Measurements from ENCODE around the gene CHST11.

Gene CHST11

GRCh38 chr12:104507672-104508071 is 50.9 kb downstream of the CHST11 start:
- ChIA-PET POLR2A (no interaction called here), CTCF (no interaction called here)
- no peak for TF ChIP-seq ZNF274 (IDR thresholded peaks at IDR 0.05; ENCODE audit: low read length)
- no peak for TF ChIP-seq ZNF274 (tag by site-specific recombination; IDR thresholded peaks at IDR 0.05; ENCODE audit: borderline replicate concordance)
- TF ChIP-seq ZNF514 (tag by site-specific recombination; IDR thresholded peaks at IDR 0.05), result no peak
- TF ChIP-seq BCL11A (tag by site-specific recombination; IDR thresholded peaks at IDR 0.05; ENCODE audit: low read depth), result no peak
- TF ChIP-seq, protein P1, sequence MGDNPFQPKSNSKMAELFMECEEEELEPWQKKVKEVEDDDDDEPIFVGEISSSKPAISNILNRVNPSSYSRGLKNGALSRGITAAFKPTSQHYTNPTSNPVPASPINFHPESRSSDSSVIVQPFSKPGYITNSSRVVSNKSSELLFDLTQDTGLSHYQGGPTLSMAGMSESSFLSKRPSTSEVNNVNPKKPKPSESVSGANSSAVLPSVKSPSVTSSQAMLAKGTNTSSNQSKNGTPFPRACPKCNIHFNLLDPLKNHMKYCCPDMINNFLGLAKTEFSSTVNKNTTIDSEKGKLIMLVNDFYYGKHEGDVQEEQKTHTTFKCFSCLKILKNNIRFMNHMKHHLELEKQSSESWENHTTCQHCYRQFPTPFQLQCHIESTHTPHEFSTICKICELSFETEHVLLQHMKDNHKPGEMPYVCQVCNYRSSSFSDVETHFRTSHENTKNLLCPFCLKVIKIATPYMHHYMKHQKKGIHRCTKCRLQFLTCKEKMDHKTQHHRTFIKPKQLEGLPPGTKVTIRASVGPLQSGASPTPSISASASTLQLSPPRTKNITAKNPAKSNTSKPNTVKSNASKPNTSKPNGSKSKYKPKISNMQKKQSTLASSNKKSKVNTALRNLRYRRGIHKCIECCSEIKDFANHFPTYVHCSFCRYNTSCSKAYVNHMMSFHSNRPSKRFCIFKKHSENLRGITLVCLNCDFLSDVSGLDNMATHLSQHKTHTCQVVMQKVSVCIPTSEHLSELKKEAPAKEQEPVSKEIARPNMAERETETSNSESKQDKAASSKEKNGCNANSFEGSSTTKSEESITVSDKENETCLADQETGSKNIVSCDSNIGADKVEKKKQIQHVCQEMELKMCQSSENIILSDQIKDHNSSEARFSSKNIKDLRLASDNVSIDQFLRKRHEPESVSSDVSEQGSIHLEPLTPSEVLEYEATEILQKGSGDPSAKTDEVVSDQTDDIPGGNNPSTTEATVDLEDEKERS (tag by site-specific recombination; IDR thresholded peaks at IDR 0.05), result no peak
- Histone ChIP-seq H3K4me1 (ENCODE audit: control insufficient read depth, insufficient read depth, low read length) (peaks cover 22% of the 10 kb centered on the region), H3K36me3 (ENCODE audit: control insufficient read depth in 2 of 2, insufficient read depth in 1 of 2, low read length in 2 of 2) (no peaks in the 10 kb centered on the region), H3K4me3 (ENCODE audit: low read depth, low read length) (no peak overlapping the region), H3K9me3 (ENCODE audit: control insufficient read depth, insufficient read depth, low read depth, low read length) (no peaks in the 10 kb centered on the region), H3K27ac (ENCODE audit: extremely low read depth, low read depth, low read length) (no peak overlapping the region)

GRCh38 chr12:104508752-104509446 is 52.2 kb downstream of the CHST11 start:
- ChIA-PET CTCF (interaction anchor here (0.7 kb wide), 1 partner anchor 96 kb away, joined by 3 read pairs; no protein-coding TSS in a partner anchor), POLR2A (no interaction called here)
- Histone ChIP-seq H3K27ac (ENCODE audit: extremely low read depth, low read depth, low read length) (no peak overlapping the region), H3K4me3 (ENCODE audit: low read depth, low read length) (no peak overlapping the region), H3K4me1 (ENCODE audit: control insufficient read depth, insufficient read depth, low read length) (peaks cover 22% of the 10 kb centered on the region), H3K9me3 (ENCODE audit: control insufficient read depth, insufficient read depth, low read depth, low read length) (no peaks in the 10 kb centered on the region), H3K36me3 (ENCODE audit: control insufficient read depth in 2 of 2, insufficient read depth in 1 of 2, low read length in 2 of 2) (no peaks in the 10 kb centered on the region)
- TF ChIP-seq ZNF37A (tag by site-specific recombination; IDR thresholded peaks at IDR 0.05) (no peak), ZNF645 (tag by site-specific recombination; IDR thresholded peaks at IDR 0.05) (no peak), ZNF837 (tag by site-specific recombination; IDR thresholded peaks at IDR 0.05) (no peak), ZNF521 (tag by site-specific recombination; IDR thresholded peaks at IDR 0.05) (no peak), TRIM28 (IDR thresholded peaks at IDR 0.05; ENCODE audit: borderline replicate concordance, low read length) (no peak), ZNF169 (tag by site-specific recombination; IDR thresholded peaks at IDR 0.05) (no peak), ZNF664 (tag by site-specific recombination; IDR thresholded peaks at IDR 0.05) (no peak), ZNF175 (tag by site-specific recombination; IDR thresholded peaks at IDR 0.05) (no peak), PATZ1 (tag by site-specific recombination; IDR thresholded peaks at IDR 0.05) (no peak), ZNF433 (tag by site-specific recombination; IDR thresholded peaks at IDR 0.05; ENCODE audit: low read depth) (no peak), ZNF555 (tag by site-specific recombination; conservative IDR thresholded peaks at IDR 0.05) (no peak), ZNF692 (tag by site-specific recombination; IDR thresholded peaks at IDR 0.05) (no peak), ZNF416 (tag by site-specific recombination; IDR thresholded peaks at IDR 0.05) (no peak), HOXC10 (CRISPR knock-in tag; IDR thresholded peaks at IDR 0.05) (no peak), ZNF24 (tag by site-specific recombination; IDR thresholded peaks at IDR 0.05) (no peak), ZNF776 (tag by site-specific recombination; IDR thresholded peaks at IDR 0.05; ENCODE audit: borderline replicate concordance) (no peak), INSM2 (tag by site-specific recombination; IDR thresholded peaks at IDR 0.05) (no peak)
- TF ChIP-seq, protein P2, sequence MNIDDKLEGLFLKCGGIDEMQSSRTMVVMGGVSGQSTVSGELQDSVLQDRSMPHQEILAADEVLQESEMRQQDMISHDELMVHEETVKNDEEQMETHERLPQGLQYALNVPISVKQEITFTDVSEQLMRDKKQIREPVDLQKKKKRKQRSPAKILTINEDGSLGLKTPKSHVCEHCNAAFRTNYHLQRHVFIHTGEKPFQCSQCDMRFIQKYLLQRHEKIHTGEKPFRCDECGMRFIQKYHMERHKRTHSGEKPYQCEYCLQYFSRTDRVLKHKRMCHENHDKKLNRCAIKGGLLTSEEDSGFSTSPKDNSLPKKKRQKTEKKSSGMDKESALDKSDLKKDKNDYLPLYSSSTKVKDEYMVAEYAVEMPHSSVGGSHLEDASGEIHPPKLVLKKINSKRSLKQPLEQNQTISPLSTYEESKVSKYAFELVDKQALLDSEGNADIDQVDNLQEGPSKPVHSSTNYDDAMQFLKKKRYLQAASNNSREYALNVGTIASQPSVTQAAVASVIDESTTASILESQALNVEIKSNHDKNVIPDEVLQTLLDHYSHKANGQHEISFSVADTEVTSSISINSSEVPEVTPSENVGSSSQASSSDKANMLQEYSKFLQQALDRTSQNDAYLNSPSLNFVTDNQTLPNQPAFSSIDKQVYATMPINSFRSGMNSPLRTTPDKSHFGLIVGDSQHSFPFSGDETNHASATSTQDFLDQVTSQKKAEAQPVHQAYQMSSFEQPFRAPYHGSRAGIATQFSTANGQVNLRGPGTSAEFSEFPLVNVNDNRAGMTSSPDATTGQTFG (tag by site-specific recombination; IDR thresholded peaks at IDR 0.05; ENCODE audit: borderline replicate concordance), result no peak

Measured in HEK293 (cell line).